ENCODE measurements around the gene KATNA1. TPM values are rescaled to one million over a fixed set of nuclear protein-coding genes. Genes with fewer than 3 reads are reported as not detected.

The KATNA1 gene
- total and polyA plus RNA-seq, 9 of the 15 experiments (the other 6 are each of a cell fraction or from before 2014, with no cell fraction given) = 22.5 to 76.9 (median 45.0) TPM

GRCh38 chr6:149608381-149608982 is 40.0 kb downstream of the KATNA1 start (continued):
- TF ChIP-seq DDX20 (tag; IDR thresholded peaks at IDR 0.05; ENCODE audit: low read depth) = no peak
- no peak for TF ChIP-seq ZNF277 (CRISPR knock-in tag; IDR thresholded peaks at IDR 0.05; ENCODE audit: borderline replicate concordance)
- TF ChIP-seq ATF6 (CRISPR knock-in tag; IDR thresholded peaks at IDR 0.05) = no peak
- no peak for TF ChIP-seq ZNF3 (CRISPR knock-in tag; IDR thresholded peaks at IDR 0.05)
- TF ChIP-seq ZNF140 (CRISPR knock-in tag; IDR thresholded peaks at IDR 0.05) = no peak

- H3K9ac ChIP-seq (ENCODE audit: insufficient read depth in 1 of 2, low read depth in 2 of 2, low read length in 2 of 2) = no peak overlapping the region
- H3K36me3 ChIP-seq (ENCODE audit: control insufficient read depth, insufficient read depth, low read length) = peaks cover 65% of the 10 kb centered on the region
- no peak for ATAC-seq
- DNase-seq (ENCODE audit: extremely low read depth in 1 of 4, low spot score in 3 of 4) = no peak
- H4K20me1 ChIP-seq (replicated peaks; ENCODE audit: control insufficient read depth, insufficient read depth, low read length) = no peaks in the 10 kb centered on the region
- no peaks in the 10 kb centered on the region for H3K9me1 ChIP-seq (ENCODE audit: control insufficient read depth, insufficient read depth, low read length)
- ChIA-PET POLR2A (interaction anchor here (1.0 kb wide), 2 partner anchors 8 to 9 kb away, joined by 3 read pairs; no protein-coding TSS in a partner anchor), CTCF (ENCODE audit: low intra/inter-chr PET ratio) (no interaction called here)
- no peak overlapping the region for H3K27ac ChIP-seq (ENCODE audit: extremely low read depth, low read depth, low read length)
- no peaks in the 10 kb centered on the region for H3K79me2 ChIP-seq (ENCODE audit: control insufficient read depth, insufficient read depth, low read length)
- TSS peak; percentile 24 for BruUV-seq (replicated peaks)
- WGBS (ENCODE audit: insufficient coverage, low coverage, missing lambda C conversion rate) = 94% methylated on average over 4 of the region's 4 CpGs
- no peak overlapping the region for H3K4me3 ChIP-seq
- TF ChIP-seq IRF9 (tag; IDR thresholded peaks at IDR 0.05) (no peak), CEBPB (tag; IDR thresholded peaks at IDR 0.05) (0 out of 2 replicates have a peak, but pooled peaks have one; percentile 8), CEBPG (CRISPR knock-in tag; IDR thresholded peaks at IDR 0.05) (peak; percentile 30; the same call in 1 of the 2 replicates), CEBPG (tag; conservative IDR thresholded peaks at IDR 0.05 in 1 of 2, IDR thresholded peaks at IDR 0.05 in 1 of 2) (no peak), SNAPC5 (CRISPR knock-in tag; IDR thresholded peaks at IDR 0.05) (no peak), ZNF121 (CRISPR knock-in tag; conservative IDR thresholded peaks at IDR 0.05) (peak; percentile 96), BCOR (IDR thresholded peaks at IDR 0.05) (peak; percentile 44; the same call in 1 of the 2 replicates)
- no peaks in the 10 kb centered on the region for H3K27me3 ChIP-seq (ENCODE audit: control insufficient read depth in 2 of 2, insufficient read depth in 2 of 2, low read length in 2 of 2)
- no peak overlapping the region for H2AFZ ChIP-seq (ENCODE audit: low read depth, low read length)
- no peaks in the 10 kb centered on the region for H3K9me3 ChIP-seq (replicated peaks; ENCODE audit: control insufficient read depth, insufficient read depth, low read depth, low read length)
- intact Hi-C loops (cut with micrococcal nuclease) = no loop called here
- H3K4me1 ChIP-seq (replicated peaks in 1 of 2; ENCODE audit: control insufficient read depth in 2 of 2, insufficient read depth in 2 of 2, low read length in 2 of 2) = no peaks in the 10 kb centered on the region
- H3K4me2 ChIP-seq (ENCODE audit: insufficient read depth, low read length) = no peak overlapping the region
- no peak for FAIRE-seq
- in situ Hi-C loops (cut with MboI) = no loop called here
These were observed 48.0 kb downstream of the KATNA1 start for GRCh38 chr6:149600508-149600907.
